A673 (cell line): Measurements from ENCODE around the gene PINLYP. TPM values are rescaled to one million over a fixed set of nuclear protein-coding genes. Genes with fewer than 3 reads are reported as not detected.
"Not testable (repeated sequence)": the region's sequence is repeated elsewhere in the genome, so short reads cannot be mapped to it uniquely, and the experiment has no call there.

Source experiments
- BruUV-seq: library from RNA; stranded (reverse); fragments of 400-500 nt; replicated peaks from 2 replicates; lab custom pipeline; 2021; lab: Mats Ljungman, UMichigan
- CTCF ChIA-PET: fragments of 300-600 bp; sonication (Branson Sonifier 250); formaldehyde crosslinking; loops from one replicate; lab custom pipeline; 2022; ENCODE audit warnings: antibody characterized with exemption; lab: Charles Lee
- POLR2A ChIA-PET: fragments of 300-600 bp; sonication (Branson Sonifier 250); formaldehyde crosslinking; loops from one replicate; lab custom pipeline; 2022; ENCODE audit warnings: antibody characterized with exemption; ENCODE audit not compliant: low non-redundant PET; lab: Charles Lee
- DNase-seq: peaks from one replicate; pipeline ENCODE4 v3.0.0-alpha.2; 2015; ENCODE audit warnings: low spot score
- H3K27ac ChIP-seq: fragments of 200-600 bp; sonication (generic); 2 replicates; pipeline ENCODE4 v1.5.1; 2016; ENCODE audit warnings: mixed run types, low read depth, mild to moderate bottlenecking, mixed read lengths, antibody characterized with exemption, low read length; ENCODE audit not compliant: poor library complexity, severe bottlenecking
- H3K27me3 ChIP-seq: fragments of 200-600 bp; sonication (generic); replicated peaks from 2 replicates; pipeline ENCODE4 v1.6.1; 2017; ENCODE audit warnings: mixed run types, low read depth, mild to moderate bottlenecking, mixed read lengths, antibody characterized with exemption, low read length; ENCODE audit not compliant: insufficient read depth, poor library complexity
- H3K36me3 ChIP-seq: fragments of 200-600 bp; sonication (generic); 2 replicates; pipeline ENCODE4 v1.6.1; 2016; ENCODE audit warnings: mixed run types, mild to moderate bottlenecking, mixed read lengths, antibody characterized with exemption, low read length; ENCODE audit not compliant: insufficient read depth, poor library complexity, severe bottlenecking
- H3K4me1 ChIP-seq: fragments of 200-600 bp; sonication (generic); 2 replicates; pipeline ENCODE4 v1.6.1; 2017; ENCODE audit warnings: mixed run types, mild to moderate bottlenecking, mixed read lengths, antibody characterized with exemption, low read length; ENCODE audit not compliant: insufficient read depth, poor library complexity, severe bottlenecking
- H3K4me3 ChIP-seq: fragments of 200-600 bp; sonication (generic); 2 replicates; pipeline ENCODE4 v1.5.1; 2016; ENCODE audit warnings: low read depth, mixed run types, mild to moderate bottlenecking, mixed read lengths, low read length; ENCODE audit not compliant: poor library complexity, severe bottlenecking
- H3K9me3 ChIP-seq: fragments of 200-600 bp; sonication (generic); 2 replicates; pipeline ENCODE4 v1.6.1; 2016; ENCODE audit warnings: mixed run types, low read depth, mild to moderate bottlenecking, mixed read lengths, antibody characterized with exemption, low read length; ENCODE audit not compliant: poor library complexity, severe bottlenecking
- CTCF ChIP-seq: fragments of 300-800, 200-600 bp; sonication (generic); conservative IDR thresholded peaks from 2 replicates; pipeline ENCODE4 v1.5.1; 2017; ENCODE audit warnings: low read depth, mild to moderate bottlenecking, antibody characterized with exemption, low read length, moderate library complexity, mixed read lengths
- EZH2 ChIP-seq: fragments of 200-600 bp; sonication (generic); IDR thresholded peaks from 2 replicates; pipeline ENCODE4 v1.6.1; 2017; ENCODE audit warnings: borderline replicate concordance, low read depth, mild to moderate bottlenecking, mixed read lengths, antibody characterized with exemption, low read length; ENCODE audit not compliant: poor library complexity, severe bottlenecking
- intact Hi-C: fragments of 100-400 bp; cut with micrococcal nuclease; formaldehyde crosslinking; loops from one replicate; pipeline ENCODE4 v1.10.0; 2022; ENCODE audit not compliant: unreplicated experiment
- total RNA-seq: library from RNA; stranded (reverse); gene quantifications from 2 replicates; pipeline ENCODE4 v1.2.3, GENCODE V29; 2021

PINLYP gene
- total RNA-seq, 1 experiment from 2014 or later, result 14.3 TPM

DNA sequence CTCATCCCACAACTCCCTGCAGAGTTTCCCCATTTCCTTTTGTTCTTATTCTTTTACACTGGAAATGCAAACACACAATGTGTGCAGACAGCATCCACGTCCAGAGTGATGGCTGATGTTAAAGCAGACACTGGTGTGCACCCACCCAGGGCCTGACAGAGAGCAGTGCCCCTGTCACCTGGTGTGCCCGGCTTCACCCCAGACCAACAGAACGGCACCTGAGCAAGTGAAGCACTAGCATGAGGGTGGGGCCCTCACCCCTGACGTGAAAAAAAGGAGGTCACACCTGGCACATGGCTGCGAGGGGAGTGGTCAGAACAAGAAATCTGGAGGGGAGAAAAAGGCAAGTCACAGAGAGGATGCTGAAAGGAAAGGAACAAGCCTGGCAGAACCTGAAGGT is 30.3 kb upstream of the PINLYP start:
- Histone ChIP-seq H3K9me3 (no peaks in the 10 kb centered on the region), H3K27ac (no peak overlapping the region), H3K36me3 (peaks cover 37% of the 10 kb centered on the region), H3K27me3 (no peaks in the 10 kb centered on the region), H3K4me3 (no peak overlapping the region), H3K4me1 (no peaks in the 10 kb centered on the region)
- CTCF ChIA-PET, result interaction anchor here (1.1 kb wide), 1 partner anchor 10 kb away, joined by 4 read pairs; no protein-coding TSS in a partner anchor
- POLR2A ChIA-PET, result no interaction called here
- intact Hi-C loops, result no loop called here
- no peak for TF ChIP-seq CTCF
- TF ChIP-seq EZH2, result no peak
- no TSS peak for BruUV-seq
- no peak for DNase-seq

- H3K4me3 ChIP-seq, result no peak overlapping the region
- POLR2A ChIA-PET, result no interaction called here
- H3K4me1 ChIP-seq, result no peaks in the 10 kb centered on the region
- H3K9me3 ChIP-seq, result no peaks in the 10 kb centered on the region
- no peak for TF ChIP-seq EZH2
- no peak for TF ChIP-seq CTCF
- CTCF ChIA-PET, result interaction anchor here (0.7 to 1.1 kb wide), 2 partner anchors 9 to 16 kb away, joined by 3 to 4 read pairs; no protein-coding TSS in a partner anchor
- peaks cover 37% of the 10 kb centered on the region for H3K36me3 ChIP-seq
- H3K27me3 ChIP-seq, result no peaks in the 10 kb centered on the region
- intact Hi-C loops, result no loop called here
- BruUV-seq, result no TSS peak
- DNase-seq, result no peak
- no peak overlapping the region for H3K27ac ChIP-seq
Observed at GRCh38 chr19:43545981-43546380, 29.6 kb upstream of the PINLYP start.

DNA sequence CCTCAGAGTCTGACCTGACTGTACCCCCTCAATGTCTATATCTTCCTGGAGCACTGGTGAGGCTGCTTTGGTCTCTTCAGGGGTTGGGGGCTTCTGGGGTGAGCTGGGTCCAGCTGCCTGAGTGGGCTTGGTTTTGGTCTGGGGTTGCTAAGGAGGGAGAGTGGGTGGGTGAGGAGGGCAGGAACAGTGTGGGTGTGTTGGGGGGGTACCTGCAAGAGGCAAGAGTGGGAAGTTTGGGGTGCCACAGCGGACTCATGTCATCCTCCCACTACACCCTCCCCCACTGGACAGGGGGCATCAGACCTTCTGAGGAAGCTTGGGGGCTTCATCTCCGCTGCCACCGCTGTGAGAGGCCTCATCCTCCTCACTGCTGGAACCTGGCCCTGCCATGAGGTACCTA is 29.0 kb upstream of the PINLYP start:
- no peaks in the 10 kb centered on the region for H3K9me3 ChIP-seq
- H3K27ac ChIP-seq, result no peak overlapping the region
- ChIA-PET CTCF (interaction anchor here (0.7 to 1.1 kb wide), 2 partner anchors 8 to 16 kb away, joined by 3 to 4 read pairs; no protein-coding TSS in a partner anchor), POLR2A (no interaction called here)
- peaks cover 38% of the 10 kb centered on the region for H3K36me3 ChIP-seq
- intact Hi-C loops, result no loop called here
- no peak for DNase-seq
- H3K27me3 ChIP-seq, result no peaks in the 10 kb centered on the region
- no peak overlapping the region for H3K4me3 ChIP-seq
- BruUV-seq, result no TSS peak
- no peak for TF ChIP-seq CTCF
- TF ChIP-seq EZH2, result no peak
- H3K4me1 ChIP-seq, result no peaks in the 10 kb centered on the region

GRCh38 chr19:43547926-43548325 is 27.7 kb upstream of the PINLYP start:
- H3K36me3 ChIP-seq, result peaks cover 42% of the 10 kb centered on the region
- H3K27ac ChIP-seq, DNase-seq, POLR2A ChIA-PET, H3K4me1 ChIP-seq, H3K9me3 ChIP-seq, BruUV-seq, H3K4me3 ChIP-seq, CTCF ChIA-PET, H3K27me3 ChIP-seq, intact Hi-C loops: not testable (repeated sequence)
